Lower lobe of right lung (tissue), 2 donors: ENCODE data around the gene GSTM1. TPM values are rescaled to one million over a fixed set of nuclear protein-coding genes. Genes with fewer than 3 reads are reported as not detected.

Experiments
- ATAC-seq, 2 donors: fragments of 200-7000 bp; cut with Tn5 transposase; one replicate each; pipeline ENCODE4 v1.9.1; 2020 to 2022; ENCODE audit warnings: mild to moderate bottlenecking in 2 of 2, moderate library complexity in 2 of 2
- DNase-seq: peaks from one replicate; pipeline ENCODE4 v3.0.0-alpha.2; 2020
- H3K27ac ChIP-seq: fragments of 200-600 bp; one replicate; pipeline ENCODE4 v1.8.0; 2022
- H3K27me3 ChIP-seq: fragments of 200-600 bp; one replicate; pipeline ENCODE4 v1.8.0; 2022; ENCODE audit warnings: low read depth
- H3K36me3 ChIP-seq: fragments of 200-600 bp; one replicate; pipeline ENCODE4 v1.8.0; 2022; ENCODE audit warnings: mild to moderate bottlenecking
- H3K4me1 ChIP-seq: fragments of 200-600 bp; one replicate; pipeline ENCODE4 v1.8.0; 2022
- H3K4me3 ChIP-seq: fragments of 200-600 bp; one replicate; pipeline ENCODE4 v1.8.0; 2022; ENCODE audit warnings: mild to moderate bottlenecking
- H3K9me3 ChIP-seq: fragments of 200-600 bp; one replicate; pipeline ENCODE4 v1.8.0; 2022
- CTCF ChIP-seq: fragments of 200-600 bp; IDR thresholded peaks from one replicate; pipeline ENCODE4 v1.8.0; 2022; ENCODE audit warnings: antibody characterized with exemption, mild to moderate bottlenecking
- intact Hi-C: fragments of 100-400 bp; cut with DNase I; formaldehyde crosslinking; loops from one replicate; pipeline ENCODE4 v1.11.0; 2022
- total RNA-seq: library from RNA; stranded (reverse); fragmentation: NEBNext Ultra II Directional; extraction: Animal tissue kit (Norgen Biotek cat#: 25700); gene quantifications from one replicate; pipeline ENCODE4 v1.2.1, GENCODE V29; 2021
- donor health status: DM: no; HTN: yes; CAD: no; lungs with severe emphysema.

The GSTM1 gene
- total RNA-seq, 1 donor from 2014 or later = not detected

GRCh38 chr1:109650609-109651008, 37.0 kb upstream of the GSTM1 start:
- ATAC-seq (no peak), DNase-seq (no peak)
- Histone ChIP-seq H3K27me3 (no peaks in the 10 kb centered on the region), H3K9me3 (no peaks in the 10 kb centered on the region), H3K4me3 (no peak overlapping the region), H3K4me1 (peaks cover 7% of the 10 kb centered on the region), H3K27ac (no peak overlapping the region), H3K36me3 (no peaks in the 10 kb centered on the region)
- intact Hi-C loops = no loop called here
- no peak for TF ChIP-seq CTCF

- no peak for DNase-seq
- intact Hi-C loops = no loop called here
- no peaks in the 10 kb centered on the region for H3K27me3 ChIP-seq
- ATAC-seq = no peak
- H3K9me3 ChIP-seq = no peaks in the 10 kb centered on the region
- no peak for TF ChIP-seq CTCF
- H3K36me3 ChIP-seq = no peaks in the 10 kb centered on the region
- peaks cover 11% of the 10 kb centered on the region for H3K4me1 ChIP-seq
- no peak overlapping the region for H3K27ac ChIP-seq
- no peak overlapping the region for H3K4me3 ChIP-seq
Observed at GRCh38 chr1:109652402-109652801, 35.2 kb upstream of the GSTM1 start.

GRCh38 chr1:109653306-109653705, 34.3 kb upstream of the GSTM1 start:
- no peaks in the 10 kb centered on the region for H3K27me3 ChIP-seq
- no peaks in the 10 kb centered on the region for H3K36me3 ChIP-seq
- no peak for TF ChIP-seq CTCF
- intact Hi-C loops = no loop called here
- H3K9me3 ChIP-seq = no peaks in the 10 kb centered on the region
- DNase-seq (no peak), ATAC-seq (no peak)
- no peak overlapping the region for H3K27ac ChIP-seq
- peaks cover 11% of the 10 kb centered on the region for H3K4me1 ChIP-seq
- H3K4me3 ChIP-seq = no peak overlapping the region

- Histone ChIP-seq H3K4me3 (no peak overlapping the region), H3K9me3 (no peaks in the 10 kb centered on the region), H3K36me3 (peaks cover 7% of the 10 kb centered on the region), H3K27me3 (no peaks in the 10 kb centered on the region), H3K4me1 (peaks cover 11% of the 10 kb centered on the region), H3K27ac (no peak overlapping the region)
- no peak for DNase-seq
- intact Hi-C loops = no loop called here
- no peak for ATAC-seq
- no peak for TF ChIP-seq CTCF
Observed at GRCh38 chr1:109654519-109654918, 33.1 kb upstream of the GSTM1 start.

GRCh38 chr1:109655615-109656519, 31.8 kb upstream of the GSTM1 start, which contains the start of gene GSTM4:
Gene GSTM4, plus strand, starts transcription at chr1:109656099. Its CDS starts 291 bp downstream, at chr1:109656390.
- intact Hi-C loops = no loop called here
- ATAC-seq (peak; percentile 95 to 98), DNase-seq (peak; percentile 91)

More at GRCh38 chr1:109655615-109656519, 31.8 kb upstream of the GSTM1 start, which contains the start of gene GSTM4:
- Histone ChIP-seq H3K4me3 (peak within 1 kb of the TSS; percentile 79), H3K9me3 (no peaks in the 10 kb centered on the region), H3K36me3 (peaks cover 20% of the 10 kb centered on the region), H3K27me3 (no peaks in the 10 kb centered on the region), H3K4me1 (peaks cover 11% of the 10 kb centered on the region), H3K27ac (peak within 1 kb of the TSS; percentile 88)
- no peak for TF ChIP-seq CTCF
